ENCODE measurements around the gene PTPDC1. TPM values are rescaled to one million over a fixed set of nuclear protein-coding genes. Genes with fewer than 3 reads are reported as not detected.

PTPDC1 gene
- 6.5 TPM in 2 replicates for total RNA-seq

GRCh38 chr9:94084314-94084713 is at the start of gene PTPDC1:
Gene PTPDC1, plus strand, starts transcription at chr9:94084464. Its CDS starts 67 bp downstream, at chr9:94084531.

Other genes with a start within 250 kb of the PTPDC1 start
- not detected in 2 replicates for gene BARX1, start 129.1 kb upstream of the PTPDC1 start, total RNA-seq
- gene ZNF169, start 174.8 kb downstream of the PTPDC1 start, total RNA-seq = 2.1 and 2.9 TPM in 2 replicates
- gene NUTM2F, start 244.2 kb downstream of the PTPDC1 start, total RNA-seq = not detected in 2 replicates